HEK293 (cell line): ENCODE results near the gene RHOU.
A peak's percentile ranks its signal among the peaks of the same experiment; 100 is the strongest.

Source experiments
- GFI1B ChIP-seq: fragments of 450-650 bp; formaldehyde crosslinking; IDR thresholded peaks from 2 replicates; pipeline ENCODE4 v1.5.1; 2016; ENCODE audit warnings: missing biosample characterization, missing genetic modification characterization
- GLIS2 ChIP-seq: fragments of 450-650 bp; formaldehyde crosslinking; IDR thresholded peaks from 2 replicates; pipeline ENCODE4 v1.5.1; 2016; ENCODE audit warnings: missing biosample characterization, missing genetic modification characterization
- KLF1 ChIP-seq: fragments of 450-650 bp; formaldehyde crosslinking; IDR thresholded peaks from 2 replicates; pipeline ENCODE4 v1.5.1; 2016; ENCODE audit warnings: missing biosample characterization, missing genetic modification characterization
- PRDM1 ChIP-seq: fragments of 450-650 bp; formaldehyde crosslinking; IDR thresholded peaks from 2 replicates; pipeline ENCODE4; 2016; ENCODE audit warnings: missing biosample characterization, missing genetic modification characterization
- PRDM2 ChIP-seq: fragments of 450-650 bp; formaldehyde crosslinking; IDR thresholded peaks from 2 replicates; pipeline ENCODE4 v1.5.1; 2016; ENCODE audit warnings: missing biosample characterization, missing genetic modification characterization, borderline replicate concordance
- SCRT2 ChIP-seq: fragments of 450-650 bp; formaldehyde crosslinking; IDR thresholded peaks from 2 replicates; pipeline ENCODE4 v1.5.1; 2016; ENCODE audit warnings: missing biosample characterization, missing genetic modification characterization
- ZBTB6 ChIP-seq: fragments of 450-650 bp; formaldehyde crosslinking; IDR thresholded peaks from 2 replicates; pipeline ENCODE4 v1.5.1; 2017; ENCODE audit warnings: missing biosample characterization, missing genetic modification characterization
- ZFP41 ChIP-seq: fragments of 450-650 bp; formaldehyde crosslinking; IDR thresholded peaks from 2 replicates; pipeline ENCODE4 v1.5.1; 2016; ENCODE audit warnings: missing biosample characterization, missing genetic modification characterization, borderline replicate concordance
- ZNF132 ChIP-seq: fragments of 450-650 bp; formaldehyde crosslinking; IDR thresholded peaks from 2 replicates; pipeline ENCODE4 v1.5.1; 2017; ENCODE audit warnings: missing biosample characterization, missing genetic modification characterization, borderline replicate concordance
- ZNF133 ChIP-seq: fragments of 450-650 bp; formaldehyde crosslinking; IDR thresholded peaks from 2 replicates; pipeline ENCODE4 v1.5.1; 2016; ENCODE audit warnings: missing biosample characterization, missing genetic modification characterization
- ZNF184 ChIP-seq: fragments of 450-650 bp; IDR thresholded peaks from 2 replicates; pipeline ENCODE4 v1.5.1; 2018; ENCODE audit warnings: missing biosample characterization, mild to moderate bottlenecking, missing genetic modification characterization
- ZNF274 ChIP-seq, 2 experiments: fragments of 200-500 bp in 1 of 2; fragments of 450-650 bp in 1 of 2; sonication (Bioruptor generic) in 1 of 2; formaldehyde crosslinking in 1 of 2; IDR thresholded peaks; 2 replicates each; pipeline versions ENCODE4 v1.5.1 to v1.6.1; 2014 to 2016; ENCODE audit warnings: borderline replicate concordance in 1 of 2, inconsistent platforms in 1 of 2, low read length in 1 of 2, missing biosample characterization in 1 of 2, missing genetic modification characterization in 1 of 2
- ZNF280D ChIP-seq: fragments of 450-650 bp; formaldehyde crosslinking; IDR thresholded peaks from 2 replicates; pipeline ENCODE4 v1.5.1; 2016; ENCODE audit warnings: missing biosample characterization, missing genetic modification characterization
- ZNF362 ChIP-seq: fragments of 450-650 bp; formaldehyde crosslinking; IDR thresholded peaks from 2 replicates; pipeline ENCODE4 v1.5.1; 2016; ENCODE audit warnings: missing biosample characterization, missing genetic modification characterization
- ZNF426 ChIP-seq: fragments of 450-650 bp; formaldehyde crosslinking; IDR thresholded peaks from 2 replicates; pipeline ENCODE4 v1.5.1; 2017; ENCODE audit warnings: missing biosample characterization, missing genetic modification characterization, mild to moderate bottlenecking, inconsistent platforms, moderate library complexity
- ZNF529 ChIP-seq: fragments of 450-650 bp; formaldehyde crosslinking; IDR thresholded peaks from 2 replicates; pipeline ENCODE4 v1.5.1; 2017; ENCODE audit warnings: missing genetic modification characterization, missing biosample characterization; ENCODE audit not compliant: insufficient replicate concordance
- ZNF560 ChIP-seq: fragments of 450-650 bp; formaldehyde crosslinking; IDR thresholded peaks from 2 replicates; pipeline ENCODE4 v1.5.1; 2017; ENCODE audit warnings: missing biosample characterization, missing genetic modification characterization, borderline replicate concordance
- ZNF580 ChIP-seq: fragments of 450-650 bp; formaldehyde crosslinking; IDR thresholded peaks from 2 replicates; pipeline ENCODE4 v1.5.1; 2016; ENCODE audit warnings: missing biosample characterization, missing genetic modification characterization
- ZNF585B ChIP-seq: fragments of 450-650 bp; formaldehyde crosslinking; IDR thresholded peaks from 2 replicates; pipeline ENCODE4 v1.5.1; 2016; ENCODE audit warnings: missing biosample characterization, missing genetic modification characterization
- ZNF629 ChIP-seq: fragments of 450-650 bp; formaldehyde crosslinking; IDR thresholded peaks from 2 replicates; pipeline ENCODE4 v1.5.1; 2017; ENCODE audit warnings: missing biosample characterization, missing genetic modification characterization
- ZNF664 ChIP-seq: fragments of 450-650 bp; formaldehyde crosslinking; IDR thresholded peaks from 2 replicates; pipeline ENCODE4 v1.5.1; 2016; ENCODE audit warnings: missing biosample characterization, missing genetic modification characterization
- ZNF777 ChIP-seq: fragments of 450-650 bp; formaldehyde crosslinking; IDR thresholded peaks from 2 replicates; pipeline ENCODE4 v1.5.1; 2017; ENCODE audit warnings: missing biosample characterization, missing genetic modification characterization, borderline replicate concordance
- ZNF843 ChIP-seq: fragments of 450-650 bp; formaldehyde crosslinking; IDR thresholded peaks from 2 replicates; pipeline ENCODE4 v1.5.1; 2016; ENCODE audit warnings: missing biosample characterization, missing genetic modification characterization
- ZSCAN23 ChIP-seq: fragments of 450-650 bp; formaldehyde crosslinking; IDR thresholded peaks from 2 replicates; pipeline ENCODE4 v1.5.1; 2016; ENCODE audit warnings: missing biosample characterization, missing genetic modification characterization
- ZSCAN30 ChIP-seq: fragments of 450-650 bp; IDR thresholded peaks from 2 replicates; pipeline ENCODE4 v1.5.1; 2018; ENCODE audit warnings: missing biosample characterization, mild to moderate bottlenecking, missing genetic modification characterization, moderate library complexity
- TF ChIP-seq, protein P1 (sequence below): fragments of 450-650 bp; formaldehyde crosslinking; IDR thresholded peaks from 2 replicates; pipeline ENCODE4 v1.5.1; 2016; ENCODE audit warnings: missing biosample characterization, missing genetic modification characterization, borderline replicate concordance

The RHOU gene

DNA sequence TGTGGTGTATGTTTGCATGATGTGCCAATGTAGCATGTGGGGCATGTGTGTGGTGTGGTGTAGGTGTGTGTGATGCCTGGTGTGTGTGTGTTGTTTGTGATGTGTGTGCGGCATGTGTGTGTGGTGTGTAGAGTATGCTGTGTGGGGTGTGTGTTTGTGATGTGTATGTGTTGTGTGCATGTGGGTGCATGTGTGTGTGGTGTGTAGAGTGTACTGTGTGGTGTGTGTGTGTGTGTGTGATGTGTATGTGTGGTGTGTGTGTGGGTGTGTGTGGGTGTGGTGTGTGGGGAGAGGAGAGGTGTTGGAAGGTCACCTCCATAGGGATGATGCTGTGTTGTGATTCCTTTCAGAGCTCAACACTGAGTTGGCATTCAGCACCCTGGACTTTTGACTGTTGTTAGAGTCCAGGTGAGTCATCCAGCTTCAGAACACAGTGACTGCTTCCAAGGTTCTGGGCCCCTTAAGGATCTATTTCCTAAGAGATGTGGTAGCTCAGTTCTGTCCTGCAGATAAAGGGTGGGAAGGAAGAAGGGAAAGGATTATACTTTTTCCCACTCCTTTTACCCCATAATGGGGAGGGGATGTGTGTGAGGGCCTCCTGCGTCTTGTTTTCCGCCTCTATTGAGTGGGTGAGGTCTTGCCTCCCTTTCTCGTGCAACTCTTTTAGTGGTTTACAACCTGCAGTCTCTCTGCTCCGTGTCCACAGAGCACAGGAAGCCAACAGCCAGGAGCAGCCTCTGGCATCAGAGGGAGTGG, 47.6 kb downstream of the RHOU start (continued):
- TF ChIP-seq ZNF585B (tag by site-specific recombination): no peak
- TF ChIP-seq ZNF426 (tag by site-specific recombination): no peak
- TF ChIP-seq ZNF777: no peak
- TF ChIP-seq ZBTB6: no peak
- TF ChIP-seq ZNF132 (tag by site-specific recombination): no peak
- no peak for TF ChIP-seq GLIS2
- TF ChIP-seq ZNF362 (tag by site-specific recombination): no peak
- no peak for TF ChIP-seq ZNF664 (tag by site-specific recombination)
- TF ChIP-seq ZSCAN30 (tag by site-specific recombination): no peak
- no peak for TF ChIP-seq PRDM2 (tag by site-specific recombination)
- TF ChIP-seq ZNF184 (tag by site-specific recombination): no peak
- no peak for TF ChIP-seq ZNF280D (tag by site-specific recombination)
- TF ChIP-seq, protein P1, sequence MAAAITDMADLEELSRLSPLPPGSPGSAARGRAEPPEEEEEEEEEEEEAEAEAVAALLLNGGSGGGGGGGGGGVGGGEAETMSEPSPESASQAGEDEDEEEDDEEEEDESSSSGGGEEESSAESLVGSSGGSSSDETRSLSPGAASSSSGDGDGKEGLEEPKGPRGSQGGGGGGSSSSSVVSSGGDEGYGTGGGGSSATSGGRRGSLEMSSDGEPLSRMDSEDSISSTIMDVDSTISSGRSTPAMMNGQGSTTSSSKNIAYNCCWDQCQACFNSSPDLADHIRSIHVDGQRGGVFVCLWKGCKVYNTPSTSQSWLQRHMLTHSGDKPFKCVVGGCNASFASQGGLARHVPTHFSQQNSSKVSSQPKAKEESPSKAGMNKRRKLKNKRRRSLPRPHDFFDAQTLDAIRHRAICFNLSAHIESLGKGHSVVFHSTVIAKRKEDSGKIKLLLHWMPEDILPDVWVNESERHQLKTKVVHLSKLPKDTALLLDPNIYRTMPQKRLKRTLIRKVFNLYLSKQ (tag by site-specific recombination): peak; percentile 44; the same call in 1 of the 2 replicates
- TF ChIP-seq ZFP41 (tag by site-specific recombination): no peak
- peak; percentile 96 for TF ChIP-seq ZSCAN23 (tag by site-specific recombination)
- TF ChIP-seq ZNF629 (tag by site-specific recombination): peak; percentile 71; the same call in 1 of the 2 replicates
- TF ChIP-seq KLF1 (tag by site-specific recombination): peak; percentile 36; the same call in 1 of the 2 replicates
- no peak for TF ChIP-seq GFI1B (tag by site-specific recombination)
- peak; percentile 48; the same call in 1 of the 2 replicates for TF ChIP-seq SCRT2 (tag by site-specific recombination)
- 0 out of 2 replicates have a peak, but pooled peaks have one; percentile 11 for TF ChIP-seq ZNF133 (tag by site-specific recombination)
- TF ChIP-seq ZNF529: no peak
- TF ChIP-seq ZNF843 (tag by site-specific recombination): peak; percentile 68; the same call in 1 of the 2 replicates
- no peak for TF ChIP-seq ZNF560 (tag by site-specific recombination)
- TF ChIP-seq ZNF274 (IDR thresholded peaks at IDR 0.05; ENCODE audit: low read length): no peak
- TF ChIP-seq ZNF274 (tag by site-specific recombination; IDR thresholded peaks at IDR 0.05; ENCODE audit: borderline replicate concordance): no peak
- TF ChIP-seq PRDM1 (tag by site-specific recombination): no peak
- no peak for TF ChIP-seq ZNF580
